Endothelial cell of umbilical vein (primary cell): Measurements from ENCODE around the gene ZNF74. TPM values are rescaled to one million over a fixed set of nuclear protein-coding genes. Genes with fewer than 3 reads are reported as not detected.

Experiments
- BruUV-seq: library from RNA; stranded (reverse); fragments of 400-500 nt; replicated peaks from 2 replicates; lab custom pipeline; 2021; lab: Mats Ljungman, UMichigan
- CTCF ChIA-PET: fragments of 300-600, 350-600 bp; sonication (Branson Sonifier 250); formaldehyde crosslinking; loops from one replicate; lab custom pipeline; 2021; ENCODE audit warnings: antibody characterized with exemption, inconsistent platforms; lab: Charles Lee
- POLR2A ChIA-PET: fragments of 300-600, 350-600 bp; sonication (Branson Sonifier 250); formaldehyde crosslinking; loops from one replicate; lab custom pipeline; 2021; ENCODE audit warnings: antibody characterized with exemption, inconsistent platforms; lab: Charles Lee
- DNase-seq: peaks from one replicate; pipeline ENCODE4 v3.0.0-alpha.2; 2011; ENCODE audit warnings: low read depth, low spot score
- FAIRE-seq: peaks from 2 replicates; lab custom pipeline; 2011; peaks lifted over from hg19 to GRCh38; lab: Jason Lieb, UNC
- H2AFZ ChIP-seq: 2 replicates; pipeline ENCODE4 v1.6.0; 2012; ENCODE audit warnings: low read depth, low read length, control low read depth, inconsistent platforms
- H3K27ac ChIP-seq: 2 replicates; pipeline ENCODE4 v1.5.1; 2011; ENCODE audit warnings: low read depth, mild to moderate bottlenecking, control low read depth, low read length, moderate library complexity; ENCODE audit not compliant: insufficient read depth
- H3K27me3 ChIP-seq, 2 experiments: 2 replicates each; pipeline versions ENCODE4 v1.6.0 to v1.6.1; 2011; ENCODE audit warnings: low read length in 2 of 2, mixed read lengths in 1 of 2; ENCODE audit not compliant: control insufficient read depth in 2 of 2, insufficient read depth in 2 of 2
- H3K36me3 ChIP-seq, 2 experiments: 2 replicates in 1 of 2; 3 replicates in 1 of 2; pipeline ENCODE4 v1.5.1; 2011; ENCODE audit warnings: low read length in 2 of 2, mild to moderate bottlenecking in 1 of 2, moderate library complexity in 1 of 2; ENCODE audit not compliant: control insufficient read depth in 2 of 2, insufficient read depth in 2 of 2; ENCODE audit errors: extremely low read depth in 1 of 2
- H3K4me1 ChIP-seq: 3 replicates; pipeline ENCODE4 v1.5.1; 2011; ENCODE audit warnings: mild to moderate bottlenecking, low read length; ENCODE audit not compliant: control insufficient read depth, insufficient read depth; ENCODE audit errors: extremely low read depth
- H3K4me2 ChIP-seq: 2 replicates; pipeline ENCODE4 v1.6.1; 2011; ENCODE audit warnings: low read length, control low read depth, mixed read lengths; ENCODE audit not compliant: insufficient read depth
- H3K4me3 ChIP-seq, 3 experiments: fragments of 200-600 bp in 1 of 3; sonication (generic), shearing (Covaris generic) in 1 of 3; replicated peaks in 1 of 3; 2 replicates each; pipeline ENCODE4 v1.5.1; 2011 to 2016; ENCODE audit warnings: control low read depth in 3 of 3, low read length in 3 of 3, mild to moderate bottlenecking in 2 of 3, inconsistent platforms in 1 of 3, low read depth in 1 of 3, moderate library complexity in 1 of 3; ENCODE audit not compliant: insufficient read depth in 1 of 3
- H3K79me2 ChIP-seq: 2 replicates; pipeline ENCODE4 v1.6.0; 2012; ENCODE audit warnings: low read length, inconsistent platforms; ENCODE audit not compliant: control insufficient read depth, insufficient read depth
- H3K9ac ChIP-seq: replicated peaks from 2 replicates; pipeline ENCODE3; 2011; ENCODE audit warnings: low read length, control low read depth; ENCODE audit not compliant: insufficient read depth; ENCODE audit errors: extremely low read depth
- H3K9me1 ChIP-seq: replicated peaks from 3 replicates; pipeline ENCODE4 v1.6.0; 2011; ENCODE audit warnings: mild to moderate bottlenecking, low read length; ENCODE audit not compliant: control insufficient read depth, insufficient read depth; ENCODE audit errors: extremely low read depth
- H3K9me3 ChIP-seq: replicated peaks from 2 replicates; pipeline ENCODE4 v1.5.1; 2012; ENCODE audit warnings: low read length, inconsistent platforms; ENCODE audit not compliant: control insufficient read depth, insufficient read depth
- H4K20me1 ChIP-seq: replicated peaks from 2 replicates; pipeline ENCODE3; 2011; ENCODE audit warnings: mild to moderate bottlenecking, low read length; ENCODE audit not compliant: control insufficient read depth, insufficient read depth; ENCODE audit errors: extremely low read depth
- EZH2 ChIP-seq: IDR thresholded peaks from 2 replicates; pipeline ENCODE4 v1.6.1; 2012; ENCODE audit warnings: borderline replicate concordance, low read depth, mild to moderate bottlenecking, moderate library complexity, low read length, inconsistent platforms; ENCODE audit not compliant: severe bottlenecking
- FOS ChIP-seq: IDR thresholded peaks from 2 replicates; pipeline ENCODE4 v1.6.1; 2011; ENCODE audit warnings: mild to moderate bottlenecking, low read length, moderate library complexity, borderline replicate concordance; ENCODE audit not compliant: insufficient read depth
- GATA2 ChIP-seq: IDR thresholded peaks from 2 replicates; pipeline ENCODE4 v1.7.0; 2011; ENCODE audit warnings: low read depth, mild to moderate bottlenecking, moderate library complexity, mixed read lengths, low read length; ENCODE audit not compliant: insufficient read length, insufficient read depth
- JUN ChIP-seq: IDR thresholded peaks from 2 replicates; pipeline ENCODE4 v1.6.1; 2011; ENCODE audit warnings: borderline replicate concordance, low read depth; ENCODE audit not compliant: insufficient read length, insufficient read depth
- MYC ChIP-seq: IDR thresholded peaks from one replicate; pipeline ENCODE4 v1.6.1; 2011; ENCODE audit warnings: mild to moderate bottlenecking, low read depth, low read length
- POLR2A ChIP-seq: IDR thresholded peaks from 2 replicates; pipeline ENCODE4 v1.6.1; 2012; ENCODE audit warnings: low read depth, mild to moderate bottlenecking, control low read depth, low read length
- POLR2AphosphoS5 ChIP-seq: IDR thresholded peaks from 2 replicates; pipeline ENCODE4 v1.6.1; 2012; ENCODE audit warnings: low read depth, mild to moderate bottlenecking, control low read depth, low read length, moderate library complexity; ENCODE audit not compliant: insufficient read depth
- dilution Hi-C: fragments of 300-500 bp; cut with MboI; formaldehyde crosslinking; loops from one replicate; pipeline ENCODE4 v1.15.0; 2019; ENCODE audit warnings: low sequenced_read_pairs; ENCODE audit not compliant: extremely low pct_ligation_motif_present
- intact Hi-C: fragments of 100-400 bp; cut with micrococcal nuclease; formaldehyde crosslinking; loops from one replicate; pipeline ENCODE4 v1.10.0; 2022
- polyA plus RNA-seq, 4 experiments: library from polyadenylated mRNA; depleted of rRNA in 3 of 4; stranded (reverse) in 3 of 4; unstranded in 1 of 4; fragments of >200 nt; gene quantifications; 2 replicates each; pipeline versions ENCODE4 v1.2.1 to v1.2.3, GENCODE V29; 2011 to 2012; ENCODE audit warnings: missing spikeins in 1 of 4
- total RNA-seq: library from RNA; stranded (reverse); gene quantifications from 2 replicates; pipeline ENCODE4 v1.2.3, GENCODE V29; 2021
- TF ChIP-seq, protein P1 (sequence below): IDR thresholded peaks from 2 replicates; pipeline ENCODE4 v1.6.1; 2011; ENCODE audit not compliant: insufficient read depth, insufficient read length
- TF ChIP-seq, protein P2 (sequence below), 2 donors: IDR thresholded peaks; 1 replicate in 1 of 2; 2 replicates in 1 of 2; pipeline ENCODE4 v1.5.1; 2011; ENCODE audit warnings: low read length in 2 of 2, mild to moderate bottlenecking in 2 of 2, moderate library complexity in 2 of 2, control low read depth in 1 of 2, inconsistent platforms in 1 of 2, low read depth in 1 of 2; ENCODE audit not compliant: insufficient read depth in 1 of 2; ENCODE audit errors: extremely low read depth in 1 of 2

ZNF74 gene
- total and polyA plus RNA-seq, 2 donors (not counting 3 experiments of a cell fraction or from before 2014, with no cell fraction given) = 8.6 to 13.4 TPM

DNA sequence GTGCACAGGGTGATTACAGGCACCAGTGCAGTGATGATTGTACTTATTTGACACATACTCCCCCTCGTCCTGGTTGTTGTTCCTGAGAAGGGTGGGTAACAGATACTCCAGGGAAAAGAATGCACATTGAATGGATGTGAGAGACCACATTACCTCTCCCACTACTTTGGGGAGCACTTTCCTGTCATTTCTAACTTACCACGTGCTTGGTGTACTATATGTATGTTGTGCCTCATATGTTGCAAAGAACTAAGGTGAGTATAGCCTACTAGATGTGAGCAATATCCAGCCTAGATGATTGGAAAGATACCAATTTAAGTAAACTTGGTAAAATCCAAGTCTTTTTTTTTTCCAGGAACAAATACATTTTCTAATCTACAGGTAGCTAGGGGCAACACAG lies 58.0 kb downstream of the ZNF74 start:
- no peaks in the 10 kb centered on the region for H3K79me2 ChIP-seq
- intact Hi-C loops = no loop called here
- no peaks in the 10 kb centered on the region for H3K4me1 ChIP-seq
- dilution Hi-C loops = no loop called here
- H3K9me1 ChIP-seq = no peaks in the 10 kb centered on the region
- no peak overlapping the region for H3K27ac ChIP-seq
- peaks cover 0 to 2% of the 10 kb centered on the region in 2 experiments for H3K36me3 ChIP-seq
- no peaks in the 10 kb centered on the region for H4K20me1 ChIP-seq
- CTCF ChIA-PET = interaction anchor here (5.8 kb wide), 1 partner anchor 34 kb away, joined by 337 read pairs; no protein-coding TSS in a partner anchor
- TF ChIP-seq POLR2AphosphoS5 (no peak), JUN (no peak), EZH2 (no peak), POLR2A (no peak), FOS (no peak), GATA2 (no peak), MYC (no peak)
- TF ChIP-seq, protein P1, sequence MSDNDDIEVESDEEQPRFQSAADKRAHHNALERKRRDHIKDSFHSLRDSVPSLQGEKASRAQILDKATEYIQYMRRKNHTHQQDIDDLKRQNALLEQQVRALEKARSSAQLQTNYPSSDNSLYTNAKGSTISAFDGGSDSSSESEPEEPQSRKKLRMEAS = no peak
- TF ChIP-seq, protein P2, sequence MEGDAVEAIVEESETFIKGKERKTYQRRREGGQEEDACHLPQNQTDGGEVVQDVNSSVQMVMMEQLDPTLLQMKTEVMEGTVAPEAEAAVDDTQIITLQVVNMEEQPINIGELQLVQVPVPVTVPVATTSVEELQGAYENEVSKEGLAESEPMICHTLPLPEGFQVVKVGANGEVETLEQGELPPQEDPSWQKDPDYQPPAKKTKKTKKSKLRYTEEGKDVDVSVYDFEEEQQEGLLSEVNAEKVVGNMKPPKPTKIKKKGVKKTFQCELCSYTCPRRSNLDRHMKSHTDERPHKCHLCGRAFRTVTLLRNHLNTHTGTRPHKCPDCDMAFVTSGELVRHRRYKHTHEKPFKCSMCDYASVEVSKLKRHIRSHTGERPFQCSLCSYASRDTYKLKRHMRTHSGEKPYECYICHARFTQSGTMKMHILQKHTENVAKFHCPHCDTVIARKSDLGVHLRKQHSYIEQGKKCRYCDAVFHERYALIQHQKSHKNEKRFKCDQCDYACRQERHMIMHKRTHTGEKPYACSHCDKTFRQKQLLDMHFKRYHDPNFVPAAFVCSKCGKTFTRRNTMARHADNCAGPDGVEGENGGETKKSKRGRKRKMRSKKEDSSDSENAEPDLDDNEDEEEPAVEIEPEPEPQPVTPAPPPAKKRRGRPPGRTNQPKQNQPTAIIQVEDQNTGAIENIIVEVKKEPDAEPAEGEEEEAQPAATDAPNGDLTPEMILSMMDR (IDR thresholded peaks at IDR 0.05; ENCODE audit: extremely low read depth in 1 of 2, insufficient read depth in 1 of 2, low read depth in 1 of 2, low read length in 2 of 2) = no peak
- H3K4me2 ChIP-seq = no peak overlapping the region
- no peak overlapping the region for H3K4me3 ChIP-seq
- FAIRE-seq (no peak), DNase-seq (no peak)
- no peak overlapping the region for H3K9ac ChIP-seq
- no peaks in the 10 kb centered on the region for H3K9me3 ChIP-seq
- no peaks in the 10 kb centered on the region for H3K27me3 ChIP-seq
- POLR2A ChIA-PET = no interaction called here
- H2AFZ ChIP-seq = no peak overlapping the region
- no TSS peak for BruUV-seq
